ENCODE data around the gene FMNL2. TPM values are rescaled to one million over a fixed set of nuclear protein-coding genes. Genes with fewer than 3 reads are reported as not detected.

The FMNL2 gene
- total RNA-seq, 4 donors from 2014 or later: 5.8 to 19.8 (median 16.9) TPM

- TF ChIP-seq, protein P1, sequence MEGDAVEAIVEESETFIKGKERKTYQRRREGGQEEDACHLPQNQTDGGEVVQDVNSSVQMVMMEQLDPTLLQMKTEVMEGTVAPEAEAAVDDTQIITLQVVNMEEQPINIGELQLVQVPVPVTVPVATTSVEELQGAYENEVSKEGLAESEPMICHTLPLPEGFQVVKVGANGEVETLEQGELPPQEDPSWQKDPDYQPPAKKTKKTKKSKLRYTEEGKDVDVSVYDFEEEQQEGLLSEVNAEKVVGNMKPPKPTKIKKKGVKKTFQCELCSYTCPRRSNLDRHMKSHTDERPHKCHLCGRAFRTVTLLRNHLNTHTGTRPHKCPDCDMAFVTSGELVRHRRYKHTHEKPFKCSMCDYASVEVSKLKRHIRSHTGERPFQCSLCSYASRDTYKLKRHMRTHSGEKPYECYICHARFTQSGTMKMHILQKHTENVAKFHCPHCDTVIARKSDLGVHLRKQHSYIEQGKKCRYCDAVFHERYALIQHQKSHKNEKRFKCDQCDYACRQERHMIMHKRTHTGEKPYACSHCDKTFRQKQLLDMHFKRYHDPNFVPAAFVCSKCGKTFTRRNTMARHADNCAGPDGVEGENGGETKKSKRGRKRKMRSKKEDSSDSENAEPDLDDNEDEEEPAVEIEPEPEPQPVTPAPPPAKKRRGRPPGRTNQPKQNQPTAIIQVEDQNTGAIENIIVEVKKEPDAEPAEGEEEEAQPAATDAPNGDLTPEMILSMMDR (IDR thresholded peaks at IDR 0.05): no peak
- no peak for TF ChIP-seq POLR2A (IDR thresholded peaks at IDR 0.05)
- Histone ChIP-seq H3K27ac (no peak overlapping the region), H3K27me3 (no peaks in the 10 kb centered on the region), H3K36me3 (no peaks in the 10 kb centered on the region), H3K4me3 (no peak overlapping the region), H3K9me3 (no peaks in the 10 kb centered on the region), H3K4me1 (no peaks in the 10 kb centered on the region)
- no peak for DNase-seq
- intact Hi-C loops (cut with DNase I): no loop called here
- WGBS, 2 donors: 92 to 94% methylated on average over 3 of the region's 3 CpGs
Observed at GRCh38 chr2:152603166-152603565, 268.2 kb downstream of the FMNL2 start.

- H3K27ac ChIP-seq: no peak overlapping the region
- intact Hi-C loops (cut with DNase I): no loop called here
- no peak for TF ChIP-seq POLR2A (IDR thresholded peaks at IDR 0.05)
- TF ChIP-seq, protein P1 (IDR thresholded peaks at IDR 0.05): no peak
- no peaks in the 10 kb centered on the region for H3K27me3 ChIP-seq
- H3K36me3 ChIP-seq: no peaks in the 10 kb centered on the region
- WGBS, 2 donors: 89 to 91% methylated on average over 1 of the region's 1 CpG
- no peaks in the 10 kb centered on the region for H3K4me1 ChIP-seq
- H3K9me3 ChIP-seq: no peaks in the 10 kb centered on the region
- H3K4me3 ChIP-seq: no peak overlapping the region
- no peak for DNase-seq
Observed at GRCh38 chr2:152606081-152606480, 271.1 kb downstream of the FMNL2 start.

DNA sequence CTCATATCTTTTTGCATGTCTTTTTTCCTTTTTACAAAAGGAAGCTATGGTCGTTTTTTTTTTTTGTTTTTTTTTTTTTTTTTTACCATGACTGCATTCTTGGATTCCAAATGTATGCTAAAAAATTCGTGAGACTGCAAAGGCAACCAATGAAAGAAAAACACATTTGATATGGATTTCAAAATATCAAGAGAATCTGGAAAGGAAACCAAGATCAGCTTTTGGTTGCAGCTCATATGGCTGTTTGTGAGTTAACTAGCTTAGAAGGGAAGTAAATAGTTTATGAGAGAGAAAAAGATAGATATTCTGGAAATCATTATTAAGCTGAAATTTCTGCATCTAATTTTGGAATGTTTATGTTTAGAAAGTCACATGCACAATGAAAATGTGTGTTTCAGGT lies 272.0 kb downstream of the FMNL2 start:
- H3K27me3 ChIP-seq: no peaks in the 10 kb centered on the region
- WGBS, 2 donors: 39 to 53% methylated on average over 1 to 2 of the region's 2 CpGs
- peaks cover 0 to 7% (median 4%) of the 10 kb centered on the region in 3 donors for H3K4me1 ChIP-seq
- no peak for TF ChIP-seq POLR2A (IDR thresholded peaks at IDR 0.05)
- TF ChIP-seq, protein P1 (IDR thresholded peaks at IDR 0.05): no peak
- intact Hi-C loops (cut with DNase I): no loop called here
- H3K4me3 ChIP-seq: no peak overlapping the region
- no peak for DNase-seq
- no peaks in the 10 kb centered on the region for H3K9me3 ChIP-seq
- H3K27ac ChIP-seq: no peak overlapping the region
- H3K36me3 ChIP-seq: no peaks in the 10 kb centered on the region

DNA sequence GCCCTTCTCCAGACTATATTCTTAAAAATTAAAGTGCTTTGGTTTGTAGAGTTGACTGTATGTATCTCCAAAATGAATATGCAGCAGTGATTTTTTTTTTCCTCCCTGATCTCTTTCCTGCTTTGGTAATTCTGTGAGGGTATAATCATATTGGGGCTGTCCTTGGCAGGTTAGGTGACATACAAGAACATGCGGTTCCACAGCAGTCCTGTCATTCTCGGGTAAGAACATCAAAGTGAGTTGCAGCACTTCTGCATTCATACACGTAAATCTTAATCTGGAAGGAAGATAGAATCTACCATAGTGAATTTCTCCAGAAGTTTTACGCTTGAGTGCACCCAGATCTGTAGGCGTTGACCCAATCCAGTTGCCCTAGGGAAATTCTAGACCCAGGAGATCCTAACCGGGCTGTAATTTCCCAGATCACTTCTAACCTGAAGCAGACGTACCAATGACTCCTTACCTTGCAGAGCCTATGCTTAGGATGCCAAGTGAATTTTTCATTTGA lies 272.9 kb downstream of the FMNL2 start:
- peaks cover 0 to 12% (median 7%) of the 10 kb centered on the region in 3 donors for H3K4me1 ChIP-seq
- WGBS, 2 donors: 81 to 93% methylated on average over 5 to 7 of the region's 7 CpGs
- no peaks in the 10 kb centered on the region for H3K27me3 ChIP-seq
- no peaks in the 10 kb centered on the region for H3K9me3 ChIP-seq
- intact Hi-C loops (cut with DNase I): no loop called here
- H3K36me3 ChIP-seq: no peaks in the 10 kb centered on the region
- TF ChIP-seq, protein P1 (IDR thresholded peaks at IDR 0.05): no peak
- no peak for TF ChIP-seq POLR2A (IDR thresholded peaks at IDR 0.05)
- no peak for DNase-seq
- no peak overlapping the region for H3K4me3 ChIP-seq
- no peak overlapping the region for H3K27ac ChIP-seq

DNA sequence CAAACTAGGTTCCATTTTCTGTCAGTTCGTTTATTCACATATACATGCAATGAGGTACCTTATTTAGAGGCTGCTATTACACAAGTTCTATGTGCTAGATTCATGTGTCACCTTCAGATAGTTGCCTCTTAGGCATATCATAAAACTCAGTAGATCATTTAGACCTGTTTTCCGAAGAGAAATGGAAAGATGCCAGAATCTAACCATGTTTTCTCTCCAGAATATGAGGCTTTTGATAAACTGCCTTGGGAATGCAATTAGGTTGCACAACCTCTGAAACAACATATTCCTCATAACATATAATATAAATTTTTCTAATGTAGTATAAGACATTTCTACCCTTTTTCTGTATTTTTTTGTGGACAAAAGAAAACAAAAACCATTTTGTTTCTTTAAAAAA lies 274.2 kb downstream of the FMNL2 start:
- Histone ChIP-seq H3K4me3 (no peak overlapping the region), H3K4me1 (peaks cover 0 to 12% (median 8%) of the 10 kb centered on the region in 3 donors), H3K9me3 (no peaks in the 10 kb centered on the region), H3K27ac (no peak overlapping the region), H3K27me3 (no peaks in the 10 kb centered on the region), H3K36me3 (no peaks in the 10 kb centered on the region)
- intact Hi-C loops (cut with DNase I): no loop called here
- DNase-seq: no peak
- WGBS, 2 donors: 77 to 89% methylated on average over 2 of the region's 2 CpGs
- TF ChIP-seq, protein P1 (IDR thresholded peaks at IDR 0.05): no peak
- no peak for TF ChIP-seq POLR2A (IDR thresholded peaks at IDR 0.05)

Data from esophagus squamous epithelium (tissue), 5 donors.